IPS-15b (cell line): ENCODE results near the gene KCP.

Experiments
- H3K27me3 ChIP-seq: one replicate; pipeline ENCODE4 v1.6.1; 2013; ENCODE audit warnings: low read length; ENCODE audit not compliant: control insufficient read depth, insufficient read depth
- H3K36me3 ChIP-seq: one replicate; pipeline ENCODE4 v1.6.1; 2013; ENCODE audit warnings: low read length; ENCODE audit not compliant: control insufficient read depth, insufficient read depth
- H3K4me1 ChIP-seq: one replicate; pipeline ENCODE4 v1.6.1; 2013; ENCODE audit warnings: mild to moderate bottlenecking, low read length; ENCODE audit not compliant: control insufficient read depth, insufficient read depth
- H3K4me3 ChIP-seq: one replicate; pipeline ENCODE4 v1.5.1; 2013; ENCODE audit warnings: low read depth, low read length
- H3K9ac ChIP-seq: one replicate; pipeline ENCODE4 v1.6.1; 2013; ENCODE audit warnings: low read depth, mild to moderate bottlenecking, low read length
- H3K9me3 ChIP-seq: one replicate; pipeline ENCODE4 v1.6.1; 2013; ENCODE audit warnings: mild to moderate bottlenecking, low read length; ENCODE audit not compliant: control insufficient read depth, insufficient read depth

KCP gene

GRCh38 chr7:128892521-128893250 lies 17.8 kb downstream of the KCP start:
- Histone ChIP-seq H3K4me1 (peaks cover 11% of the 10 kb centered on the region), H3K9ac (no peak overlapping the region), H3K27me3 (peaks cover 3% of the 10 kb centered on the region), H3K9me3 (no peaks in the 10 kb centered on the region), H3K4me3 (no peak overlapping the region), H3K36me3 (no peaks in the 10 kb centered on the region)

GRCh38 chr7:128891942-128892269 lies 18.6 kb downstream of the KCP start:
- H3K9ac ChIP-seq = no peak overlapping the region
- H3K9me3 ChIP-seq = no peaks in the 10 kb centered on the region
- peak overlapping the region; percentile 66 for H3K4me3 ChIP-seq
- peaks cover 3% of the 10 kb centered on the region for H3K27me3 ChIP-seq
- H3K4me1 ChIP-seq = peaks cover 11% of the 10 kb centered on the region
- H3K36me3 ChIP-seq = no peaks in the 10 kb centered on the region

DNA sequence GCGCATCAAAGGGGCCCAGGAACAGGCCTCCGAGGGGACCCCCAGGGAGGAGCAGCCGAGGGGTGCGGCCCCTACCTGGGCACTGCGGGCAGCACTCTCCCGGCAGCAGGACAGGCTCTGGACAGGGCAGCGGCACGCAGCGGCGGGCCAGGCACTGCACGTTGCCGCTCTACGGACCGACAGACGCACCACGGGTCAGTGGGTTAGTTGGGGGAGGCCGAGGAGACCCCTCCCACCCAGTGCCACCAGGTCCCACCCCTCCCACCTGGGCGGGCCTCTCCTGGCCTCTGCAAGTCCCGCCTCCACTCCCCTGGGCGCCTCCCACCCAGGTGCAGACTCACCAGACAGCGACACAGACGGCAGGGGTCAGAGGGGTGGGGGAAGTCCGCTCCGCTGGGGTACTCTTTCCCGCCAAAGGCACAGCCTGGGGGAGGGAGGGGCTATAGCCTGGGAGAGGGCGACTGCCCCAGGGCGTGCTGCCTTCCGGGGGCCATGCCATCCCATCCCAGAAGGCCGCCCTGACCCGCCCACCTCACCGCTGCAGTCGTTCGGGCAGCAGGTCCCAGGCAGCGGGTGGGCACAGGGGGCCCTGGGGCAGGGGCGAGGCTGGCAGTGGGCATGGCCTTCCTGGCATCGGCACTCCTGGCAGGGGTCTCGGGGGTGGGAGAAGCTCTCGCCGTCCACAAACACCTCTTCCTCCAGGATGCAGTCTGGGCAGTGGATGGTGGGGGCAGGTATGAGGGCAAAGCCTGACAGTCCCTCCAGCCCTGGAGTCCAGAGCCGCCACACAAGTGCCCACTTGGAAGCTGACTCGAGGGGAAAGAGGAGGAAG lies 19.2 kb downstream of the KCP start:
- Histone ChIP-seq H3K4me1 (peaks cover 11% of the 10 kb centered on the region), H3K36me3 (no peaks in the 10 kb centered on the region), H3K4me3 (peak overlapping the region; percentile 66), H3K9ac (no peak overlapping the region), H3K9me3 (no peaks in the 10 kb centered on the region), H3K27me3 (peaks cover 3% of the 10 kb centered on the region)

- H3K27me3 ChIP-seq = peaks cover 3% of the 10 kb centered on the region
- H3K9me3 ChIP-seq = no peaks in the 10 kb centered on the region
- peak overlapping the region; percentile 66 for H3K4me3 ChIP-seq
- H3K36me3 ChIP-seq = no peaks in the 10 kb centered on the region
- peaks cover 11% of the 10 kb centered on the region for H3K4me1 ChIP-seq
- H3K9ac ChIP-seq = no peak overlapping the region
These were observed 20.0 kb downstream of the KCP start for GRCh38 chr7:128890306-128891109.

- no peak overlapping the region for H3K9ac ChIP-seq
These were observed 21.4 kb downstream of the KCP start for GRCh38 chr7:128889121-128889520.

GRCh38 chr7:128888756-128889095 lies 21.8 kb downstream of the KCP start:
- Histone ChIP-seq H3K36me3 (no peaks in the 10 kb centered on the region), H3K27me3 (peaks cover 3% of the 10 kb centered on the region), H3K4me3 (peak overlapping the region; percentile 35), H3K4me1 (peaks cover 11% of the 10 kb centered on the region), H3K9me3 (no peaks in the 10 kb centered on the region), H3K9ac (no peak overlapping the region)

More at GRCh38 chr7:128889121-128889520, 21.4 kb downstream of the KCP start:
- peaks cover 3% of the 10 kb centered on the region for H3K27me3 ChIP-seq
- peak overlapping the region; percentile 35 for H3K4me3 ChIP-seq
- H3K9me3 ChIP-seq = no peaks in the 10 kb centered on the region
- H3K4me1 ChIP-seq = peaks cover 11% of the 10 kb centered on the region
- H3K36me3 ChIP-seq = no peaks in the 10 kb centered on the region

GRCh38 chr7:128888039-128888755 lies 22.3 kb downstream of the KCP start:
- H3K9me3 ChIP-seq = no peaks in the 10 kb centered on the region
- no peak overlapping the region for H3K9ac ChIP-seq
- H3K27me3 ChIP-seq = peaks cover 3% of the 10 kb centered on the region
- H3K4me1 ChIP-seq = peaks cover 11% of the 10 kb centered on the region
- H3K4me3 ChIP-seq = peak overlapping the region; percentile 35
- no peaks in the 10 kb centered on the region for H3K36me3 ChIP-seq

DNA sequence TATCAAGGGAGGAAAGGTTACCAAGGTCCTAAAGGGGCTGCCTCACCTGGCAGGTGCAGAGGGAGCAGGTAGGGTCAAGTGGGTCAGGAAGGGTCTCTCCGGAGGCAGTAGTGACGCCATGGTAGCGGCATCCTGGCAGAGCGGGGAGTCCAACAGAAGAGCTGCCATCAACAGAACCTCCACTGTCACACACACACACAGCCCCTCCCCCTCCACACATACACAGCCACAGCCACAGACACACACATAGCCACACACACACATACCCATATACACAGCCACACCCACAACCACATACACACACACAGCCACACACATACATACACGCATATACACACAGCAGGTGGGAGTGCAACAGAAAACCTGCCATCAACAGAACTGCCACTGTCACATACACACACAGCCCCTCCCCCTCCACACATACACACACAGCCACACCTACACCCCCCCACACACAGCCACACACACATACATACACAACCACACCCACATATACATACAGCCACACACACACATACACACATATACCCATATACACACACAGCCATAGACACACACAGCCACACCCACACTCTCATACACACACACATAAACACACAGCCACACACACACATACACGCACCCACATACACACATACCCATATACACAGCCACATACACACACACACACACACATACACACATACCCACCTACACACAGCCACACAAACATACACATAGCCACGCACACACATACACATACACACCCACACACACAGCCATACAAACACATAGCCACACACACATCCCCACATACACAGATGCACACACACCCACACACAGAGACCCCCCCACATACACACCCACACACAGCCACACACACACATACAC lies 23.1 kb downstream of the KCP start:
- peaks cover 3% of the 10 kb centered on the region for H3K27me3 ChIP-seq

GRCh38 chr7:128886391-128887168 lies 23.9 kb downstream of the KCP start:
- Histone ChIP-seq H3K9ac (no peak overlapping the region), H3K36me3 (no peaks in the 10 kb centered on the region), H3K4me3 (no peak overlapping the region)

More for the DNA sequence above, 23.1 kb downstream of the KCP start:
- Histone ChIP-seq H3K9me3 (no peaks in the 10 kb centered on the region), H3K4me1 (peaks cover 11% of the 10 kb centered on the region), H3K4me3 (no peak overlapping the region), H3K36me3 (no peaks in the 10 kb centered on the region), H3K9ac (no peak overlapping the region)

More at GRCh38 chr7:128886391-128887168, 23.9 kb downstream of the KCP start:
- H3K4me1 ChIP-seq = peaks cover 8% of the 10 kb centered on the region
- no peaks in the 10 kb centered on the region for H3K9me3 ChIP-seq
- no peaks in the 10 kb centered on the region for H3K27me3 ChIP-seq
